NOMO-1 (cell line): Measurements from ENCODE around the gene MCC.
A peak's percentile ranks its signal among the peaks of the same experiment; 100 is the strongest.
"Not testable (repeated sequence)": the region's sequence is repeated elsewhere in the genome, so short reads cannot be mapped to it uniquely, and the experiment has no call there.

ENCODE experiments used
- DNase-seq, 2 experiments: peaks; one replicate each; lab custom pipeline; 2025; ENCODE audit not compliant: unreplicated experiment in 2 of 2; lab: John Stamatoyannopoulos, UW

MCC gene

DNA sequence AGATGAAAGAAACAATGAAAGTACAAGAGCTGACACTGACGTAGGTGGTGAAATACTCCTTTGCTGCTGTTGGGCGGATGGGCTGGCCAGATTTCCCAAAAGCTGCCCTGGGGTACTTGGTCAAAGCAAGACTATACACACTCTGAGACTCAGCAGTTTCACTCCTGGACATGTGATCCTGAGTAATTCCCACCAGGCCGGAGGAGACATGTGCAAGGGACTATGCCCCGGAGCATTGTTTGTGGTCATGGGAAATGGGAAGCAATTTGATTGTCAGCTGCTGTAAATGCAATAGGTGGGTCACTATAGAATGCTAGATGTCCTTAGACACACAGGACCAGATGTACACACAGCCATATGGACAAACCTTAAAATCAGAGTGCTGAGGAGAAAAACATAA, 395.6 kb downstream of the MCC start:
- no peak for DNase-seq

DNA sequence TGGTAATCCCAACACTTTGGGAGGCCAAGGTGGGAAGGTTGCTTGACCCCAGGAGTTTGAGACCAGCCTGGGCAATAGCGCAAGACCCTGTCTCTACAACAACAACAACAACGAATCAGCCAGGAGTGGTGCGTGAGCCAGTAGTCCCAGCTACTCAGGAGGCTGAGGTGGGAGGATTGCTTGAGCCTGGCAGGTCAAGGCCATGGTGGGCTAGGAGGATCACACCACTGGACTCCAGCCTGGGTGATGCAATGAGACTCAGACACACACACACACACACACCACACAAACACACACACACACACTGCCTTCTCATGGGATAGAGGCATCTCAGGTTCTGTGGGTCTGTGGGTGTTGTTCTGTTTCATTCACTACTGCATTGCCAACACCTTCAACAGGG, 396.6 kb downstream of the MCC start:
- DNase-seq: no peak

- DNase-seq: no peak
These were observed 397.7 kb downstream of the MCC start for GRCh38 chr5:113090336-113091106.

GRCh38 chr5:113089653-113090335, 398.5 kb downstream of the MCC start:
- no peak for DNase-seq

GRCh38 chr5:113087976-113088514, 400.2 kb downstream of the MCC start:
- DNase-seq: no peak

DNA sequence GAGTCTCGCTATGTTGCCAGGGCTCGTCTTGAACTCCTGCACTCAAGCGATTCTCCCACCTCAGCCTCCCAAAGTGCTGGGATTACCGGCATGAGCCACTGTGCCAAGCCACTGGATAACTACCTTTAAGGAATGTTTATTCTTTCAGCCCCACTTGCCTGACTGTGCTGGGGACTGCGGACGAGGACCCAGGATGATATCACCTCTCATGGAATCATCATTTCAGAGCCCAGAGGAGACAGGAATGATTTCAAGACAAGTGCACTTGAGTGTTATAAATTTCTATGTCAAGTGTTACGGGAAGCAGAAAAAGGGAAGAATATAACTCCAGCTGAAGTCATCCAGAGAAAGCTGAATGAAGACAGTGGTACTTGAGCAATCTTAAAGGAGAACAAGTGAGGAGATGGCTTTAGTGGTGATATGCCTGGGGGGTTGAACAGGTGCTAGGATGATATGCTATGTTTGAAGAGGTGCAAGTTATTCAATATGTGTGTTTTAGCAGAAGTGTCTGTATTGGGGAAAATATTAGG, 402.3 kb downstream of the MCC start:
- peak in 1 of 2 experiments; percentile 0 for DNase-seq

- DNase-seq: no peak
These were observed 403.2 kb downstream of the MCC start for GRCh38 chr5:113085084-113085414.

DNA sequence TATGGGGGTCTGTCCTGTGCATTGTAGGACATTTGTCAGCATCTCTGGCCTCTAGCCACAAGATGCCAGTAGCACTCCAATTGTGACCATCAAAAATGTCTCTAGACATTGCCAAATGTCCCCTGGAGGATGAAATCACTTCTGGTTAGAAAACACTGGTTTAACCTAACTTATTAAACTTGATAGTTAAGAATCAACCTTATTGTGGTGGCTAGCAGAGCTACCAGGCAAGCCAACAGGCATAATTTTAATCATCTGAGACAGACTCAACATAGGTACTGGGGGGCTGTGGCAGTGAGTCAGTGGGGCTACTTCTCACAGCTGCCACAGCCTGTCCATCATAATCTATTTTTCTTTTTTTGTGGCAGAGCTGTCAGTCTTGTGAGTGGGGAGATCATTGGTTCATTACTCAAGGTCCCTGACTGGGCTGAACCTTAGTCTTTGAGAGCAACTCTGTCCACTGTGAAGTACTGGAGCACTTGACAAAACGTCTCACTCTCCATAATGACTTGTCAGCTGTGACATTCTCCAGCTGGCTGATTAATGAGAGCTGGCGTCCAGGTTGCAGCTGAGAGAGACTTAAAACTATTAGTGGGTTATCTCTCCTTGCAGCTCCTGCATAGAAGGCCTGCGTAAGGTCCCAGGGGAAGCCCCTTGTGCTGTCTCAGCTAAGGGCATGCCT, 403.7 kb downstream of the MCC start:
- no peak for DNase-seq

DNA sequence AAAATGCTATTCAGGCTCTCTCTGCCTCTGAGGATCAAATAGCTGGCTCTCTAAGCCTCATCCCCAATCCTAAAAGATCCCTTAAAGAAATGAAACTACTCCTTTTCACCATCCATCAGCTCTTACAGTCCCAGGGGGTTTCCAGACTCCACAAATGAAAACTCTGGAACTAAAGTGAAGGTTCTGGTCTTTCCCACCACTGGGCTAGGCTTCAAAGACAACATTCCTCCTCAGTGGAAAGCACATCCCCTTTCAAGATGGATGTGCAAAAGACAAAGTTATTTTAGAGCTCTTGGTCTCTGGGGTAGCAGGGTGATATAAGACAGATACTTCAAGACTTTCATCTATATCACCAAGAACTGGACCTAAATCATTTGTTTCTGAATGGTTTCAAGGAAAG, 404.8 kb downstream of the MCC start:
- no peak for DNase-seq

- no peak for DNase-seq
These were observed 405.7 kb downstream of the MCC start for GRCh38 chr5:113082547-113082905.

- DNase-seq: no peak
These were observed 406.2 kb downstream of the MCC start for GRCh38 chr5:113081881-113082546.

DNA sequence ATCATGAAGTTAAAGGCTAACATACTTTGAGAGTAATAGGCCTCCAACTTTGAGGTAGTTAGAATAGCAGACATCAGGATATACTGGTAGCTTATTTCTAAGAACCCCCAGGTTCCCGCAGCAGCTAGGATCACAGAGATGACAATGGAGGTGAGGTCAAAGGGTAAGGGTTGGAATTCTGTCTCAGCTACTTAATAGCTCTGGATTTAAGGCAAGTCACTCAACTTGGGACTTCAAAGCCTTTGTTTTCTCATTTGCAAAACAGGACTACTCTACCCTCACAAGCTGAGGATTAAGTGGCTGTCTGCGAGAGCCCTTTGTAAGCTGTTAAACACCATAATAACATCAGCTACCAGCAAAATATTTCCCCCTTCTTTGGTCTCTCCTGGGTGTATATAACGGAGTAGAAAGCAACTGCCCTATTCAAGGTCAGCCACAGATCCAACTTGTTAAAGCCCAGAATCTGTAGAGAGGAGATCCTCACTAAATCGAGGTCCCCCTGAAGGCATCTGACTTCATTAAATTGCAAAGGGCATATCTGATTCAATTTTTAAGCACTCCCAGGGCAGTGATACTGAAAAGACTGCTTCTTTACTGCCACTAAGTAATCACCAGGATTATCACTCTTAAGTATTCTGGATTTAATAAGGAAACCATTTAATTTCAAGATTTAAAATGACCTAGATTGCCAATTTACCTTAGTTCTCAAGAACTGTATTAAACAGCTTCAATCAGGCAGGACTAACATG, 407.0 kb downstream of the MCC start:
- DNase-seq: no peak

DNA sequence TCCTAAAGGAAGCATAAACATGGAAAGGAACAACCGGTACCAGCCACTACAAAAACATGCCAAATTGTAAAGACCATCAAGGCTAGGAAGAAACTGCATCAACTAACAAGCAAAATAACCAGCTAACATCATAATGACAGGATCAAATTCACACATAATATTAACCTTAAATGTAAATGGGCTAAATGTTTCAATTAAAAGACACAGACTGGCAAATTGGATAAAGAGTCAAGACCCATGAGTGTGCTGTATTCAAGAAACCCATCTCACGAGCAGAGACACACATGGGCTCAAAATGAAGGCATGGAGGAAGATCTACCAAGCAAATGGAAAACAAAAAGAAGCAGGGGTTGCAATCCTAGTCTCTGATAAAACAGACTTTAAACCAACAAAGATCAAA, 411.6 kb downstream of the MCC start:
- DNase-seq: not testable (repeated sequence)

DNA sequence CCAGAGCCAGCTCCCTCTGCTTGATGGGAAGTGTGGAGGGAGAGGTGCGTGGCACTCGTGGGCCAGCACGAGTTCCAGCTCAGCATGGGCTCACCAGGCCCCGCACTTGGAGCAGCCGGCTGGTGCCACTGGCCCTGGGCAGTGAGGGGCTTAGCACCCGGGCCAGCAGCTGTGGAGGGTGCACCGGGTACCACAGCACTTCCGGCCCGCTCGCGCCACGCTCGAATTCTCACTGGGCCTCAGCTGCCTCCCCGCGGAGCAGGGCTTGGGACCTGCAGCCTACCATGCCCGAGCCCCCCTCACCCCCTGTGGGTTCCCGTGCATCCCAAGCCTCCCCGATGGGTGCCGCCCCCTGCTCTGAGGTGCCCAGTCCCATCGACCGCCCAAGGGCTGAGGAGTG, 413.2 kb downstream of the MCC start:
- no peak for DNase-seq

- not testable (repeated sequence) for DNase-seq
These were observed 414.6 kb downstream of the MCC start for GRCh38 chr5:113073629-113074034.

GRCh38 chr5:113071401-113071800, 416.9 kb downstream of the MCC start:
- DNase-seq: no peak

DNA sequence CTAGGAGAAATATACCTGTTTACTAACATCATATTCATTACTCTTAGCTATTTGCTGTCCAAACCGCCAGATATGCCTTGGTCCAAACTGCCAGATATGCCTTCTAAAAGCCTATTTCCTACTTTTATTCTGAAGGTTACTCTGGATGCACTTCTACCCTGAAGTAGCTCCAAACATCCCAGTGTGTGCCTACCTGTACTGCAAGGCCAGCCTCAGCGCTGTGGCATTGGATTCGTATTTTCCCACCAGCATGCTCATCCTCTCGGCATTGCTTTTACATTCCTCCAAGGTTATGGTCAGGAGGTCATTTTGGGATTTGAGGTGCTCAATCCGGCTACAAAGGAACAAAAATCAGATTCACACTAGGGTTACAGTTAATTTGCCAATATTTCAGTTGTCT, 417.4 kb downstream of the MCC start:
- DNase-seq: no peak

GRCh38 chr5:113068559-113068958, 419.7 kb downstream of the MCC start:
- no peak for DNase-seq

- no peak for DNase-seq
These were observed 420.5 kb downstream of the MCC start for GRCh38 chr5:113067635-113068344.

DNA sequence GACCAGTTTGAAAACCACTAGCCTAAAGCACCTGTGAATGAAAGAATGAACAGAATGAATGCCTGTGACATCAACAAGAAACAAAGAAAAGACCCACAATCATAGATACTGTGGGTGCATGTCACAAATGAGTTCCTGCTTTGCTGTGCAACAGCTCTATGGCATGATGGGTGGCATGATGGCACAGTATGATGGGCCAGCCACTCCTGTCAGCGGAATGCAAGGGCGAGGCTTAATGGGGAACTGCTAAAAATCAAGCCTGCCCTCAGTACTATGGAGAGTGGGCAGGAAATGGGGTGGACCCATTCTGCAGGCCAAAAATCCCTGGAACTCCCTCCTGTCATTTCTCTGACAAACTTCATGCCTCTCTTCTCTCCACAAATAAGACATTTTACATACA, 422.6 kb downstream of the MCC start:
- DNase-seq: no peak
